ENCODE measurements around the gene FAM89B.
"Not testable (repeated sequence)": the region's sequence is repeated elsewhere in the genome, so short reads cannot be mapped to it uniquely, and the experiment has no call there.

- not testable (repeated sequence) for TF ChIP-seq CTCF (IDR thresholded peaks at IDR 0.05); REST (IDR thresholded peaks at IDR 0.05; ENCODE audit: insufficient read depth in 1 of 2, low read depth in 2 of 2, low read length in 1 of 2); SIN3A (IDR thresholded peaks at IDR 0.05; ENCODE audit: borderline replicate concordance, insufficient read depth, low read depth, low read length)
Observed at GRCh38 chr11:65523631-65523968, 48.7 kb upstream of the FAM89B start.
